ENCODE results near the gene FLYWCH1. TPM values are rescaled to one million over a fixed set of nuclear protein-coding genes. Genes with fewer than 3 reads are reported as not detected.
"Not testable (repeated sequence)": the region's sequence is repeated elsewhere in the genome, so short reads cannot be mapped to it uniquely, and the experiment has no call there.

FLYWCH1 gene
- total and polyA plus RNA-seq, 10 of the 15 experiments (the other 5 are each of a cell fraction or from before 2014, with no cell fraction given): 0.47 to 33.8 (median 11.2) TPM

DNA sequence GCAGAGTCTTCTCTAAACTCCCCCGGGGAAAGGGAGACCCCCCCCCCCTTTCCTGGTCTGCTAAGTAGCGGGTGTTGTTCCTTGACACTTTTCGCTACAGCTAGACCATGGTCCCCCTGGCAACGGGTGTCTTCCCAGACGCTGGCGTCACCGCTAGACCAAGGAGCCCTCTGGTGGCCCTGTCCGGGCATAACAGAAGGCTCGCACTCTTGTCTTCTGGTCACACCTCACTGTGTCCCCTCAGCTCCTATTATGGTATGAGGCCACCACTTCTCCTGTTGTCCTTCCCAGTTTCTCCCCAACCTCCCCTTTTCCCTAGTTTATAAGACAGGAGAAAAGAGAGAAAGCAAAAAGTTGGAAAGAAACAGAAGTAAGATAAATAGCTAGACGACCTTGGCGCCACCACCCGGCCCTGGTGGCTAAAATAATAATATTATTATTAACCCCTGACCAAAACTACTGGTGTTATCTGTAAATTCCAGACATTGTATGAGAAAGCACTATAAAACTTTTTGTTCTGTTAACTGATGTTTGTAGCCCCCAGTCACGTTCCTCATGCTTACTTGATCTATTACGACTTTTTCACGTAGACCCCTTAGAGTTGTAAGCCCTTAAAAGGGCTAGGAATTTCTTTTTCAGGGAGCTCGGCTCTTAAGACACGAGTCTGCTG, 4.5 kb upstream of the FLYWCH1 start:
- H3K27me3 ChIP-seq (replicated peaks in 1 of 2; ENCODE audit: control insufficient read depth in 2 of 2, insufficient read depth in 2 of 2, low read length in 1 of 2); H4K20me1 ChIP-seq (ENCODE audit: control insufficient read depth, insufficient read depth); in situ Hi-C loops (cut with MboI); H3K27ac ChIP-seq (ENCODE audit: control insufficient read depth, insufficient read depth); BruUV-seq (replicated peaks); H3K4me1 ChIP-seq (ENCODE audit: control insufficient read depth, insufficient read depth, low read length); H3K9me3 ChIP-seq (replicated peaks; ENCODE audit: control insufficient read depth, insufficient read depth, low read length); H2AFZ ChIP-seq (ENCODE audit: control insufficient read depth, low read depth, low read length); DNase-seq (ENCODE audit: low read depth, low spot score); H3K4me2 ChIP-seq (ENCODE audit: control insufficient read depth, insufficient read depth); H3K4me3 ChIP-seq; FAIRE-seq; ATAC-seq; H3K79me2 ChIP-seq (ENCODE audit: control insufficient read depth, insufficient read depth, low read length); H3K36me3 ChIP-seq (ENCODE audit: control insufficient read depth in 2 of 2, insufficient read depth in 2 of 2, low read length in 1 of 2); H3K9ac ChIP-seq (ENCODE audit: control insufficient read depth, insufficient read depth, low read length): not testable (repeated sequence)
- TF ChIP-seq BMI1 (IDR thresholded peaks at IDR 0.05; ENCODE audit: borderline replicate concordance) (peak; percentile 78; the same call in 1 of the 2 replicates), IKZF1 (conservative IDR thresholded peaks at IDR 0.05) (peak; percentile 37; the same call in 1 of the 2 replicates), CREM (IDR thresholded peaks at IDR 0.05; ENCODE audit: low read depth) (peak; percentile 48; the same call in 1 of the 2 replicates), RUNX3 (IDR thresholded peaks at IDR 0.05; ENCODE audit: low read length) (0 out of 2 replicates have a peak, but pooled peaks have one; percentile 23), SMC3 (IDR thresholded peaks at IDR 0.05; ENCODE audit: borderline replicate concordance, low read length) (peak; percentile 35; the same call in 1 of the 2 replicates), SMARCA5 (IDR thresholded peaks at IDR 0.05) (peak; percentile 43; the same call in 1 of the 2 replicates), CREB1 (IDR thresholded peaks at IDR 0.05; ENCODE audit: low read depth) (0 out of 2 replicates have a peak, but pooled peaks have one; percentile 45), ATF7 (IDR thresholded peaks at IDR 0.05; ENCODE audit: low read depth) (peak; percentile 75), NBN (IDR thresholded peaks at IDR 0.05) (0 out of 2 replicates have a peak, but pooled peaks have one; percentile 47), RAD21 (IDR thresholded peaks at IDR 0.05; ENCODE audit: insufficient read depth, low read depth, low read length) (peak; percentile 45)
- TF ChIP-seq, protein P1, sequence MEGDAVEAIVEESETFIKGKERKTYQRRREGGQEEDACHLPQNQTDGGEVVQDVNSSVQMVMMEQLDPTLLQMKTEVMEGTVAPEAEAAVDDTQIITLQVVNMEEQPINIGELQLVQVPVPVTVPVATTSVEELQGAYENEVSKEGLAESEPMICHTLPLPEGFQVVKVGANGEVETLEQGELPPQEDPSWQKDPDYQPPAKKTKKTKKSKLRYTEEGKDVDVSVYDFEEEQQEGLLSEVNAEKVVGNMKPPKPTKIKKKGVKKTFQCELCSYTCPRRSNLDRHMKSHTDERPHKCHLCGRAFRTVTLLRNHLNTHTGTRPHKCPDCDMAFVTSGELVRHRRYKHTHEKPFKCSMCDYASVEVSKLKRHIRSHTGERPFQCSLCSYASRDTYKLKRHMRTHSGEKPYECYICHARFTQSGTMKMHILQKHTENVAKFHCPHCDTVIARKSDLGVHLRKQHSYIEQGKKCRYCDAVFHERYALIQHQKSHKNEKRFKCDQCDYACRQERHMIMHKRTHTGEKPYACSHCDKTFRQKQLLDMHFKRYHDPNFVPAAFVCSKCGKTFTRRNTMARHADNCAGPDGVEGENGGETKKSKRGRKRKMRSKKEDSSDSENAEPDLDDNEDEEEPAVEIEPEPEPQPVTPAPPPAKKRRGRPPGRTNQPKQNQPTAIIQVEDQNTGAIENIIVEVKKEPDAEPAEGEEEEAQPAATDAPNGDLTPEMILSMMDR (IDR thresholded peaks at IDR 0.05 in 2 of 3, conservative IDR thresholded peaks at IDR 0.05 in 1 of 3; ENCODE audit: control insufficient read depth in 2 of 3, extremely low read depth in 1 of 3, insufficient read depth in 1 of 3, low read depth in 3 of 3, low read length in 3 of 3): peak; percentile 52 to 68 (median 54); a peak in 5 of 6 replicates
- TF ChIP-seq, protein P2, sequence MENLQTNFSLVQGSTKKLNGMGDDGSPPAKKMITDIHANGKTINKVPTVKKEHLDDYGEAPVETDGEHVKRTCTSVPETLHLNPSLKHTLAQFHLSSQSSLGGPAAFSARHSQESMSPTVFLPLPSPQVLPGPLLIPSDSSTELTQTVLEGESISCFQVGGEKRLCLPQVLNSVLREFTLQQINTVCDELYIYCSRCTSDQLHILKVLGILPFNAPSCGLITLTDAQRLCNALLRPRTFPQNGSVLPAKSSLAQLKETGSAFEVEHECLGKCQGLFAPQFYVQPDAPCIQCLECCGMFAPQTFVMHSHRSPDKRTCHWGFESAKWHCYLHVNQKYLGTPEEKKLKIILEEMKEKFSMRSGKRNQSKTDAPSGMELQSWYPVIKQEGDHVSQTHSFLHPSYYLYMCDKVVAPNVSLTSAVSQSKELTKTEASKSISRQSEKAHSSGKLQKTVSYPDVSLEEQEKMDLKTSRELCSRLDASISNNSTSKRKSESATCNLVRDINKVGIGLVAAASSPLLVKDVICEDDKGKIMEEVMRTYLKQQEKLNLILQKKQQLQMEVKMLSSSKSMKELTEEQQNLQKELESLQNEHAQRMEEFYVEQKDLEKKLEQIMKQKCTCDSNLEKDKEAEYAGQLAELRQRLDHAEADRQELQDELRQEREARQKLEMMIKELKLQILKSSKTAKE (IDR thresholded peaks at IDR 0.05; ENCODE audit: low read depth, poor library complexity, severe bottlenecking): peak; percentile 28
- intact Hi-C loops (cut with micrococcal nuclease; ENCODE audit: unreplicated experiment): loop anchor here (2.0 to 5.0 kb wide), 2 partner anchors 32 to 75 kb away; partner anchors contain the start of gene PKMYT1
- 13% methylated on average over 16 of the region's 17 CpGs for WGBS (ENCODE audit: insufficient coverage, insufficient replicate concordance, low lambda C conversion rate, missing lambda C conversion rate)
- SMC1A ChIA-PET (ENCODE audit: uncharacterized antibody, unreplicated experiment): interaction anchor here (0.6 to 1.9 kb wide), 11 partner anchors 10 to 68 kb away, joined by 3 to 11 read pairs (median 4); partner anchors contain the start of gene FLYWCH2
- POLR2A ChIA-PET: interaction anchor here (0.6 to 2.6 kb wide), 3 partner anchors 24 to 221 kb away, joined by 3 to 12 read pairs (median 3); partner anchors contain the start of gene FLYWCH2
- CTCF ChIA-PET: interaction anchor here (0.6 to 4.3 kb wide), 19 partner anchors 10 to 964 kb away, joined by 3 to 30 read pairs (median 6); partner anchors contain the start of genes FLYWCH2 and PKMYT1
- RAD21 ChIA-PET (ENCODE audit: unreplicated experiment): interaction anchor here (0.7 to 1.5 kb wide), 5 partner anchors 9 to 35 kb away, joined by 3 to 6 read pairs (median 4); partner anchors contain the start of gene FLYWCH2
